ENCODE data around the gene EOLA1.

DNA sequence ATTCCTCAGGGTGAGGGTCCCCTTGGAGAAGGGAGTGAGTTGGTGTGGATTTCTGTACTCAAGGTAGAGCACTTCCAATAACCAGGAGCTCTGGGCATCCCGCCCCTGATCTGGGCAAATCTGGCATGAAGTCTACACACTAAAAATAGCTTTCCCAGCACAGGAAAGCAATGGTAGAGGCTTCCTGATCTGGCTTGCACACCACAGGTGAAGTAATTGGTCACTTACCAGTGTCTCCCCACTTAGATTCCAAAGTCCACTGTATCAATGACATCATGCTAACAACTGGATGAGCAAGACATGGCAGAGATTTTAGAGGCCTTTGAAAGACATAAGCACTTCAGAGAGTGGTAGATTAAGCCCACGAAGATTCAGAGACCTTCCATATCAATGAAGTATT is 17.9 kb upstream of the EOLA1 start:
- TF ChIP-seq, protein P1, sequence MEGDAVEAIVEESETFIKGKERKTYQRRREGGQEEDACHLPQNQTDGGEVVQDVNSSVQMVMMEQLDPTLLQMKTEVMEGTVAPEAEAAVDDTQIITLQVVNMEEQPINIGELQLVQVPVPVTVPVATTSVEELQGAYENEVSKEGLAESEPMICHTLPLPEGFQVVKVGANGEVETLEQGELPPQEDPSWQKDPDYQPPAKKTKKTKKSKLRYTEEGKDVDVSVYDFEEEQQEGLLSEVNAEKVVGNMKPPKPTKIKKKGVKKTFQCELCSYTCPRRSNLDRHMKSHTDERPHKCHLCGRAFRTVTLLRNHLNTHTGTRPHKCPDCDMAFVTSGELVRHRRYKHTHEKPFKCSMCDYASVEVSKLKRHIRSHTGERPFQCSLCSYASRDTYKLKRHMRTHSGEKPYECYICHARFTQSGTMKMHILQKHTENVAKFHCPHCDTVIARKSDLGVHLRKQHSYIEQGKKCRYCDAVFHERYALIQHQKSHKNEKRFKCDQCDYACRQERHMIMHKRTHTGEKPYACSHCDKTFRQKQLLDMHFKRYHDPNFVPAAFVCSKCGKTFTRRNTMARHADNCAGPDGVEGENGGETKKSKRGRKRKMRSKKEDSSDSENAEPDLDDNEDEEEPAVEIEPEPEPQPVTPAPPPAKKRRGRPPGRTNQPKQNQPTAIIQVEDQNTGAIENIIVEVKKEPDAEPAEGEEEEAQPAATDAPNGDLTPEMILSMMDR (IDR thresholded peaks at IDR 0.05; ENCODE audit: poor library complexity, severe bottlenecking), result no peak
- no peak for TF ChIP-seq EZH2 (IDR thresholded peaks at IDR 0.05; ENCODE audit: borderline replicate concordance, insufficient read depth, low read length, poor library complexity, severe bottlenecking)
- TF ChIP-seq EP300 (conservative IDR thresholded peaks at IDR 0.05; ENCODE audit: poor library complexity, severe bottlenecking), result no peak
- TF ChIP-seq TAF1 (IDR thresholded peaks at IDR 0.05; ENCODE audit: low read depth), result no peak
- no peak for TF ChIP-seq SMC3 (conservative IDR thresholded peaks at IDR 0.05; ENCODE audit: poor library complexity)
- no peak for TF ChIP-seq RAD21 (conservative IDR thresholded peaks at IDR 0.05)
- TF ChIP-seq, protein P2, sequence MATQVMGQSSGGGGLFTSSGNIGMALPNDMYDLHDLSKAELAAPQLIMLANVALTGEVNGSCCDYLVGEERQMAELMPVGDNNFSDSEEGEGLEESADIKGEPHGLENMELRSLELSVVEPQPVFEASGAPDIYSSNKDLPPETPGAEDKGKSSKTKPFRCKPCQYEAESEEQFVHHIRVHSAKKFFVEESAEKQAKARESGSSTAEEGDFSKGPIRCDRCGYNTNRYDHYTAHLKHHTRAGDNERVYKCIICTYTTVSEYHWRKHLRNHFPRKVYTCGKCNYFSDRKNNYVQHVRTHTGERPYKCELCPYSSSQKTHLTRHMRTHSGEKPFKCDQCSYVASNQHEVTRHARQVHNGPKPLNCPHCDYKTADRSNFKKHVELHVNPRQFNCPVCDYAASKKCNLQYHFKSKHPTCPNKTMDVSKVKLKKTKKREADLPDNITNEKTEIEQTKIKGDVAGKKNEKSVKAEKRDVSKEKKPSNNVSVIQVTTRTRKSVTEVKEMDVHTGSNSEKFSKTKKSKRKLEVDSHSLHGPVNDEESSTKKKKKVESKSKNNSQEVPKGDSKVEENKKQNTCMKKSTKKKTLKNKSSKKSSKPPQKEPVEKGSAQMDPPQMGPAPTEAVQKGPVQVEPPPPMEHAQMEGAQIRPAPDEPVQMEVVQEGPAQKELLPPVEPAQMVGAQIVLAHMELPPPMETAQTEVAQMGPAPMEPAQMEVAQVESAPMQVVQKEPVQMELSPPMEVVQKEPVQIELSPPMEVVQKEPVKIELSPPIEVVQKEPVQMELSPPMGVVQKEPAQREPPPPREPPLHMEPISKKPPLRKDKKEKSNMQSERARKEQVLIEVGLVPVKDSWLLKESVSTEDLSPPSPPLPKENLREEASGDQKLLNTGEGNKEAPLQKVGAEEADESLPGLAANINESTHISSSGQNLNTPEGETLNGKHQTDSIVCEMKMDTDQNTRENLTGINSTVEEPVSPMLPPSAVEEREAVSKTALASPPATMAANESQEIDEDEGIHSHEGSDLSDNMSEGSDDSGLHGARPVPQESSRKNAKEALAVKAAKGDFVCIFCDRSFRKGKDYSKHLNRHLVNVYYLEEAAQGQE (IDR thresholded peaks at IDR 0.05; ENCODE audit: borderline replicate concordance), result no peak

Measured in neural cell (in vitro differentiated cells).